ENCODE data around the gene KLB. TPM values are rescaled to one million over a fixed set of nuclear protein-coding genes. Genes with fewer than 3 reads are reported as not detected.

Gene KLB
- total RNA-seq, 2 donors from 2014 or later, result 0.09 TPM; not detected in 1

DNA sequence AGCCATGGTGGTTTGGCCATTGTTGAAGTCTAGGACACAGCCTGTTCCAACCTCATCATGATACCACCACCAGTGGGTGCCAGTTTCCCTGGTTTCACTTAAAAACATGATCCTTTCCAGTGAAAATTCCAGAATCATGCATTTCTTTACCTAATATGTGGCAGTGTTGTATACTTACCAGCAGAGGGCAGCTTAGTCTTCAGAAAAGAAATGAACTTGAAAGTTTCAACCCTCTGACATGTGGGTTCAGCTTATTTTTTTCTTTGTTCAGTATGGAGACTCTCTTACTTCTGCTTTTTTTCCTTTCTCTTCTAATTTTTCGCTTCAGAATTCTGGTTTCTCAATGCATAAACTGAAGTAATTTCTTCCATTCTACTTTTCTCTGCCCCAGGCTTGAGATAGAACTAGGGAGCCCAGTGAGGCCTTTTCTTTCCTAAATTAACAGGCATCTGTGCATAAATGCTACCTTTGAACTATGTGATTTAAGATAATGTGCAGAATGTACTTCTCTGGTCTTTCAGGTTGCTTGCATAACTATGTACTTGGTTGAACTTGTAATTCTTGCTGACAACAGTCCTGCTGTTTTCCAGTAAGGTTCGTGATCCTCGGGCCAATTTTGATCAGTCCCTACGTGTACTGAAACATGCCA lies 62.8 kb downstream of the KLB start:
- Histone ChIP-seq H3K9me3 (ENCODE audit: control insufficient read depth, low read length) (no peaks in the 10 kb centered on the region), H3K27me3 (ENCODE audit: control insufficient read depth, insufficient read depth, low read length, poor library complexity, severe bottlenecking) (no peaks in the 10 kb centered on the region), H3K36me3 (ENCODE audit: control insufficient read depth, insufficient read depth, low read length) (peaks cover 56% of the 10 kb centered on the region), H3K27ac (ENCODE audit: low read depth, low read length) (no peak overlapping the region), H3K4me3 (ENCODE audit: low read length) (no peak overlapping the region), H3K4me1 (ENCODE audit: control insufficient read depth, insufficient read depth, low read length) (no peaks in the 10 kb centered on the region), H3K9ac (ENCODE audit: extremely low read depth, low read length, poor library complexity, severe bottlenecking) (no peak overlapping the region)
- Mint-ChIP-seq H3K27me3 (ENCODE audit: insufficient read depth) (no peaks in the 10 kb centered on the region), H3K27ac (peak overlapping the region; percentile 90), H3K4me3 (no peak overlapping the region), H3K9me3 (no peaks in the 10 kb centered on the region), H3K36me3 (ENCODE audit: low read depth) (peaks cover 33% of the 10 kb centered on the region), H3K4me1 (peaks cover 2% of the 10 kb centered on the region)
- 77 to 79% methylated on average over 4 of the region's 4 CpGs for WGBS, 2 experiments (ENCODE audit: insufficient coverage in 1 of 2, insufficient read length in 1 of 2)
- peak; percentile 79 for DNase-seq
- TF ChIP-seq, protein P1, sequence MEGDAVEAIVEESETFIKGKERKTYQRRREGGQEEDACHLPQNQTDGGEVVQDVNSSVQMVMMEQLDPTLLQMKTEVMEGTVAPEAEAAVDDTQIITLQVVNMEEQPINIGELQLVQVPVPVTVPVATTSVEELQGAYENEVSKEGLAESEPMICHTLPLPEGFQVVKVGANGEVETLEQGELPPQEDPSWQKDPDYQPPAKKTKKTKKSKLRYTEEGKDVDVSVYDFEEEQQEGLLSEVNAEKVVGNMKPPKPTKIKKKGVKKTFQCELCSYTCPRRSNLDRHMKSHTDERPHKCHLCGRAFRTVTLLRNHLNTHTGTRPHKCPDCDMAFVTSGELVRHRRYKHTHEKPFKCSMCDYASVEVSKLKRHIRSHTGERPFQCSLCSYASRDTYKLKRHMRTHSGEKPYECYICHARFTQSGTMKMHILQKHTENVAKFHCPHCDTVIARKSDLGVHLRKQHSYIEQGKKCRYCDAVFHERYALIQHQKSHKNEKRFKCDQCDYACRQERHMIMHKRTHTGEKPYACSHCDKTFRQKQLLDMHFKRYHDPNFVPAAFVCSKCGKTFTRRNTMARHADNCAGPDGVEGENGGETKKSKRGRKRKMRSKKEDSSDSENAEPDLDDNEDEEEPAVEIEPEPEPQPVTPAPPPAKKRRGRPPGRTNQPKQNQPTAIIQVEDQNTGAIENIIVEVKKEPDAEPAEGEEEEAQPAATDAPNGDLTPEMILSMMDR (conservative IDR thresholded peaks at IDR 0.05), result peak; percentile 94

DNA sequence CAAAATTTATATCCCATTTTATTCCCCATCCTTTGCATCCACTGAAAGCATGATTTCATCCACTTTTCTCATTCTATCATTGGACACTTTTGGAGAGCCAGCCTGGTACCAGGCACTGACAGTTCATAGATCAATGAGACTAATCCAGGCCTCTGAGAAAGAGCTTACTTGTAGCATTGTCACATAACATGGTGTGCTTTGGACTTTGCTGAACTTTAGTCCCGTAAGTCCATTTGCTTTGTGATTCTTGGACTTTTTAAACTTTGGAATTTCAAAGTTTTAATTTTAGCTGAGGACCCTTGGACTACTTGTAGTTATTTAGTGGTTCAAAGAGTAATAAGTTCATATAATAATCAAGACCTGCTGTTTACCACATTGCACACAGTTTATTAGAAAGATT lies 63.7 kb downstream of the KLB start:
- 93 to 100% methylated on average over 1 of the region's 1 CpG for WGBS, 2 experiments (ENCODE audit: insufficient coverage in 1 of 2, insufficient read length in 1 of 2)
- no peaks in the 10 kb centered on the region for H3K27me3 Mint-ChIP-seq (ENCODE audit: insufficient read depth)

DNA sequence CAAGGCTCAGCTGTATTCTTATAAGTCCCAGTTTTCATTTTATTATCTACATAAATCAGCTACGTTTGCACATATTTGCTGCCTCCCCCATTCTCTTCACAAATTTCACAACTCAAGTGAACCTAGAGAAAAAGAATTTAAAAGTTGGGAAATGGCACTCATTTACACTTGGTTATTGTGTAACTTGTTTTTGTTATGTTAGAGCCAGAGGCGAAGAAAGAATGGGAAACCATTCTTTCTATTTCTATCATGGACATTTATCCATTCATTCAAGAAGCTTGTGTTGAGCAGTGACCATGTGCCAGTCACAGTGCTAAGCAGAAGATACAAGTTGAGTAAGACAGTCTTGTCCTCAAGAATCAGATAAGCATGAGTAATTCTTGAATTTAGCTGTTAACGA lies 65.7 kb downstream of the KLB start:
- Histone ChIP-seq H3K9me3 (ENCODE audit: control insufficient read depth, low read length) (no peaks in the 10 kb centered on the region), H3K4me3 (ENCODE audit: low read length) (no peak overlapping the region), H3K36me3 (ENCODE audit: control insufficient read depth, insufficient read depth, low read length) (peaks cover 44% of the 10 kb centered on the region), H3K27ac (ENCODE audit: low read depth, low read length) (no peak overlapping the region), H3K4me1 (ENCODE audit: control insufficient read depth, insufficient read depth, low read length) (no peaks in the 10 kb centered on the region), H3K27me3 (ENCODE audit: control insufficient read depth, insufficient read depth, low read length, poor library complexity, severe bottlenecking) (no peaks in the 10 kb centered on the region), H3K9ac (ENCODE audit: extremely low read depth, low read length, poor library complexity, severe bottlenecking) (no peak overlapping the region)
- DNase-seq, result no peak
- H3K27me3 Mint-ChIP-seq (ENCODE audit: insufficient read depth), result no peaks in the 10 kb centered on the region
- H3K4me3 Mint-ChIP-seq, result no peak overlapping the region
- H3K4me1 Mint-ChIP-seq, result peaks cover 2% of the 10 kb centered on the region
- no peaks in the 10 kb centered on the region for H3K9me3 Mint-ChIP-seq
- WGBS, 2 experiments (ENCODE audit: insufficient coverage in 1 of 2, insufficient read length in 1 of 2), result 100% methylated on average over 3 of the region's 3 CpGs; no CpG with 5 or more reads in 1 of the 2 experiments
- TF ChIP-seq, protein P1 (conservative IDR thresholded peaks at IDR 0.05), result no peak
- no peak overlapping the region for H3K27ac Mint-ChIP-seq
- H3K36me3 Mint-ChIP-seq (ENCODE audit: low read depth), result peaks cover 31% of the 10 kb centered on the region

More for the DNA sequence above, 63.7 kb downstream of the KLB start:
- Mint-ChIP-seq H3K9me3 (no peaks in the 10 kb centered on the region), H3K27ac (no peak overlapping the region), H3K4me3 (no peak overlapping the region), H3K36me3 (ENCODE audit: low read depth) (peaks cover 26% of the 10 kb centered on the region), H3K4me1 (peaks cover 2% of the 10 kb centered on the region)
- H3K27me3 ChIP-seq (ENCODE audit: control insufficient read depth, insufficient read depth, low read length, poor library complexity, severe bottlenecking), result no peaks in the 10 kb centered on the region
- H3K9me3 ChIP-seq (ENCODE audit: control insufficient read depth, low read length), result no peaks in the 10 kb centered on the region
- H3K9ac ChIP-seq (ENCODE audit: extremely low read depth, low read length, poor library complexity, severe bottlenecking), result no peak overlapping the region
- TF ChIP-seq, protein P1 (conservative IDR thresholded peaks at IDR 0.05), result no peak
- peaks cover 47% of the 10 kb centered on the region for H3K36me3 ChIP-seq (ENCODE audit: control insufficient read depth, insufficient read depth, low read length)
- no peak overlapping the region for H3K27ac ChIP-seq (ENCODE audit: low read depth, low read length)
- H3K4me1 ChIP-seq (ENCODE audit: control insufficient read depth, insufficient read depth, low read length), result no peaks in the 10 kb centered on the region
- no peak for DNase-seq
- no peak overlapping the region for H3K4me3 ChIP-seq (ENCODE audit: low read length)
